ENCODE measurements around the gene ALPI. TPM values are rescaled to one million over a fixed set of nuclear protein-coding genes. Genes with fewer than 3 reads are reported as not detected.

Gene ALPI
- total and polyA plus RNA-seq, 8 donors, result 1.4 to 12.3 TPM; not detected in 6

GRCh38 chr2:232458661-232459418 lies 2.9 kb downstream of the ALPI start:
- intact Hi-C loops (cut with DNase I; ENCODE audit: low total_unique reads), result no loop called here
- WGBS, 5 donors, result 45 to 61% (median 56%) methylated on average over 24 to 56 of the region's 56 CpGs
- no peak for TF ChIP-seq EP300 (IDR thresholded peaks at IDR 0.05)
- no peak for TF ChIP-seq POLR2A (IDR thresholded peaks at IDR 0.05)
- TF ChIP-seq POLR2AphosphoS5 (IDR thresholded peaks at IDR 0.05), result no peak
- TF ChIP-seq CTCF (IDR thresholded peaks at IDR 0.05), result no peak

GRCh38 chr2:232459419-232460035 lies 3.6 kb downstream of the ALPI start:
- TF ChIP-seq EP300 (IDR thresholded peaks at IDR 0.05) (no peak), POLR2AphosphoS5 (IDR thresholded peaks at IDR 0.05) (no peak), POLR2A (IDR thresholded peaks at IDR 0.05) (no peak), CTCF (IDR thresholded peaks at IDR 0.05) (no peak)
- Histone ChIP-seq H3K9me3 (no peaks in the 10 kb centered on the region), H3K4me3 (no peak overlapping the region), H3K4me1 (no peaks in the 10 kb centered on the region), H3K27ac (no peak overlapping the region), H3K27me3 (peaks cover 0 to 57% (median 21%) of the 10 kb centered on the region in 3 donors), H3K36me3 (no peaks in the 10 kb centered on the region)
- DNase-seq, result no peak
- WGBS, 5 donors, result 77 to 88% (median 82%) methylated on average over 9 to 11 of the region's 11 CpGs
- intact Hi-C loops (cut with DNase I; ENCODE audit: low total_unique reads), result no loop called here

More at GRCh38 chr2:232458661-232459418, 2.9 kb downstream of the ALPI start:
- no peaks in the 10 kb centered on the region for H3K4me1 ChIP-seq
- peaks cover 0 to 55% (median 21%) of the 10 kb centered on the region in 3 donors for H3K27me3 ChIP-seq
- no peak for DNase-seq
- no peaks in the 10 kb centered on the region for H3K9me3 ChIP-seq
- H3K4me3 ChIP-seq, result no peak overlapping the region
- H3K27ac ChIP-seq, result no peak overlapping the region
- no peaks in the 10 kb centered on the region for H3K36me3 ChIP-seq

DNA sequence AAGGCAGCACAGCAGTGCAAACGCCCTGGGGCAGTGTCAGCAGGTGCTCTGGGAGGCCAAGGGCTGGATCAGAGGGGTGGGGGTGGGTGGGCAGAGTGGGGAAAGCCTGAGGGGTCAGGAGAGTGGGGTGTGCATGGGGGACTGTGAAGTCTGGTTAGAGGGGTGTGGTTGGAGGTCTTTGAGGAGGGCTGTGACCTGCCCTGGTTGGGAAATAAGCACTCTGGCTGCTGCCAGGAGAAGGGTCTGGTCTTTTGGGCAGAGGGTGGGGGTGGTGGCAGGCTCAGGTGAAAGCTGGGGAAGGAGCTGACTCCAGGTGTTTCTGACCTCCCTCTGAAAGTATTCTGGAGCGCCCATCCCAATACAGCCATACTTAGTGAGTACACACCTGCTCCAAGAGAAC lies 4.2 kb downstream of the ALPI start:
- Histone ChIP-seq H3K27me3 (peaks cover 0 to 57% (median 21%) of the 10 kb centered on the region in 3 donors), H3K27ac (no peak overlapping the region), H3K4me3 (no peak overlapping the region), H3K36me3 (no peaks in the 10 kb centered on the region), H3K4me1 (no peaks in the 10 kb centered on the region), H3K9me3 (no peaks in the 10 kb centered on the region)
- TF ChIP-seq POLR2AphosphoS5 (IDR thresholded peaks at IDR 0.05) (no peak), EP300 (IDR thresholded peaks at IDR 0.05) (no peak), POLR2A (IDR thresholded peaks at IDR 0.05) (no peak), CTCF (IDR thresholded peaks at IDR 0.05) (no peak)
- 53 to 78% (median 60%) methylated on average over 2 of the region's 2 CpGs for WGBS, 5 donors
- intact Hi-C loops (cut with DNase I; ENCODE audit: low total_unique reads), result no loop called here
- DNase-seq, result no peak

DNA sequence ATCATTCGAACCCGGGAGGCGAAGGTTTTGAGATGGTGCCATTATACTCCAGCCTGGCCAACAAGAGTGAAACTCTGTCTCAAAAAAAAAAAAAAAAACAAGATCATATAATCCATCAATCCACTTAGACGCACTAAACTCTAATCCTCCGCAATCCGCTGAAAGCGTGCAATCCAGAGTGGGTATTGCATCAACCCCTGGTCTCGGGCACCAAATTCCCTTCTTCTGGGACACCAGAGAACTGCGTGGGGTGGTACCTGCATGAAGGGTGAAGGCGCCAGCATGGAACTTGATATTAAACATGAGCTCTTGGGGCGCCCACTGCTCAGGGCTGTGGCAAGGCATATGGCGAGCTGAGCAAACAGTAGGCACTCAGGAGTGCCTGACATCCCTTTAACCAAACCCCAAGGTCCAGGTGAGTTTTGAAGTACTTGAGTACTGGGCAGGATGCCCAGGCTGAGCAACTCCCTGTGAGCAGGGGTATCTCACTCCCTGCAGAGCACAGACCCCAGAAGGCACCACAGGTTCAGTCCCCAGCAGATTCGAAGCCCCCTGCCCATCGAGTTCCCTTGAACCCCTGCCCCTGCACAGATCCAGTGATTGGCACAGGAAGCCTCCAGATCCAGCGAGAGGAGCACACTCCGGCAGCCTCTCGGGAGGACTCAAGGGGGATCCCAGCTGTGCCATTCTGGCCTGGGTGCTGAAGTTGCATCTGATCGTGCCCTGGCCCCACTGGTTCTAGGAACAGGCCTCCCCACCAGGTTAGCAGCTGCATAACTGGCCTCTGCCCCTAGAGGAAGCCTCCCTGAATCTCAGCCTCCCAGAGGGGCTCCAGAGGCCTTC lies 8.0 kb downstream of the ALPI start:
- 85 to 95% (median 89%) methylated on average over 15 to 18 of the region's 18 CpGs for WGBS, 5 donors
- no peak for DNase-seq
- Histone ChIP-seq H3K9me3 (no peaks in the 10 kb centered on the region), H3K4me1 (no peaks in the 10 kb centered on the region), H3K4me3 (no peak overlapping the region), H3K36me3 (no peaks in the 10 kb centered on the region), H3K27me3 (peaks cover 0 to 26% (median 9%) of the 10 kb centered on the region in 3 donors), H3K27ac (no peak overlapping the region)
- intact Hi-C loops (cut with DNase I; ENCODE audit: low total_unique reads), result no loop called here
- TF ChIP-seq CTCF (IDR thresholded peaks at IDR 0.05), result no peak
- no peak for TF ChIP-seq EP300 (IDR thresholded peaks at IDR 0.05)
- no peak for TF ChIP-seq POLR2A (IDR thresholded peaks at IDR 0.05)
- no peak for TF ChIP-seq POLR2AphosphoS5 (IDR thresholded peaks at IDR 0.05)
